Pulmonary artery endothelial cell (primary cell): ENCODE measurements around the gene KIRREL1. TPM values are rescaled to one million over a fixed set of nuclear protein-coding genes. Genes with fewer than 3 reads are reported as not detected.

Experiments used
- DNase-seq: peaks from one replicate; pipeline ENCODE4 v3.0.0-alpha.2; 2011; ENCODE audit warnings: low read depth, low spot score
- total RNA-seq: library from RNA; depleted of rRNA; stranded (reverse); fragments of >200 nt; gene quantifications from 2 replicates; pipeline ENCODE4 v1.2.3, GENCODE V29; 2014

The KIRREL1 gene
- total RNA-seq, 1 donor from 2014 or later, result 35.9 TPM

GRCh38 chr1:157971769-157972168 is 21.7 kb upstream of the KIRREL1 start:
- DNase-seq, result no peak

- DNase-seq, result no peak
These were observed 18.1 kb upstream of the KIRREL1 start for GRCh38 chr1:157975228-157975950.

- DNase-seq, result no peak
These were observed 16.6 kb upstream of the KIRREL1 start for GRCh38 chr1:157976888-157977287.

GRCh38 chr1:157978586-157979403 is 14.7 kb upstream of the KIRREL1 start:
- DNase-seq, result no peak

GRCh38 chr1:157982136-157982535 is 11.3 kb upstream of the KIRREL1 start:
- no peak for DNase-seq

- DNase-seq, result no peak
These were observed 9.7 kb upstream of the KIRREL1 start for GRCh38 chr1:157983787-157984186.

- DNase-seq, result no peak
These were observed 9.0 kb upstream of the KIRREL1 start for GRCh38 chr1:157984469-157984868.

GRCh38 chr1:157985473-157985872 is 8.0 kb upstream of the KIRREL1 start:
- no peak for DNase-seq

GRCh38 chr1:157988002-157988401 is 5.4 kb upstream of the KIRREL1 start:
- DNase-seq, result no peak

- DNase-seq, result no peak
These were observed 1.2 kb upstream of the KIRREL1 start for GRCh38 chr1:157992031-157992832.

- DNase-seq, result no peak
These were observed 655 bp upstream of the KIRREL1 start for GRCh38 chr1:157992833-157993146.

GRCh38 chr1:157993918-157994605 is 617 bp downstream of the KIRREL1 start:
- DNase-seq, result no peak

- no peak for DNase-seq
These were observed 1.5 kb downstream of the KIRREL1 start for GRCh38 chr1:157994704-157995582.

GRCh38 chr1:157995583-157996169 is 2.2 kb downstream of the KIRREL1 start:
- no peak for DNase-seq

- DNase-seq, result no peak
These were observed 3.0 kb downstream of the KIRREL1 start for GRCh38 chr1:157996433-157996832.

GRCh38 chr1:158000507-158000906 is 7.1 kb downstream of the KIRREL1 start:
- DNase-seq, result no peak

- no peak for DNase-seq
These were observed 8.7 kb downstream of the KIRREL1 start for GRCh38 chr1:158002022-158002630.

- DNase-seq, result no peak
These were observed 9.4 kb downstream of the KIRREL1 start for GRCh38 chr1:158002631-158003405.

GRCh38 chr1:158003406-158003800 is 10.0 kb downstream of the KIRREL1 start:
- DNase-seq, result no peak
